ENCODE data around the gene CDC123.
"Not testable (repeated sequence)": the region's sequence is repeated elsewhere in the genome, so short reads cannot be mapped to it uniquely, and the experiment has no call there.

CDC123 gene

GRCh38 chr10:12165036-12165435 lies 31.0 kb upstream of the CDC123 start:
- Histone ChIP-seq H4K8ac (ENCODE audit: low read depth, low read length) (no peak overlapping the region), H3K79me1 (ENCODE audit: low read length) (no peaks in the 10 kb centered on the region), H2AFZ (ENCODE audit: insufficient read depth, low read length, poor library complexity) (no peak overlapping the region), H3K14ac (ENCODE audit: low read length) (no peak overlapping the region), H3K4me2 (ENCODE audit: low read length) (no peak overlapping the region), H3K9ac (ENCODE audit: low read length) (no peak overlapping the region), H3K4me1 (ENCODE audit: control insufficient read depth in 1 of 2, insufficient read depth in 2 of 2, low read length in 2 of 2) (peaks cover 0 to 4% of the 10 kb centered on the region in 2 experiments), H2BK5ac (ENCODE audit: low read depth, low read length, poor library complexity) (no peak overlapping the region), H3K27ac (ENCODE audit: low read depth, low read length) (no peak overlapping the region), H3K23ac (ENCODE audit: low read length) (no peak overlapping the region), H2BK12ac (ENCODE audit: low read length) (no peak overlapping the region), H4K91ac (ENCODE audit: low read depth, low read length) (no peak overlapping the region), H3K4ac (ENCODE audit: low read depth, low read length) (no peak overlapping the region), H3K27me3 (ENCODE audit: insufficient read depth, low read length) (no peaks in the 10 kb centered on the region), H3K18ac (ENCODE audit: low read length) (no peak overlapping the region), H2AK5ac (ENCODE audit: low read length) (no peak overlapping the region), H3K4me3 (ENCODE audit: low read depth, low read length) (no peak overlapping the region), H4K12ac (ENCODE audit: low read depth, low read length) (no peak overlapping the region), H3K9me3 (ENCODE audit: insufficient read depth, low read depth, low read length) (peaks cover 2% of the 10 kb centered on the region), H3K79me2 (ENCODE audit: control insufficient read depth, insufficient read depth, low read length, poor library complexity) (no peaks in the 10 kb centered on the region), H2BK120ac (ENCODE audit: insufficient read depth, low read length, poor library complexity) (no peak overlapping the region), H3K36me3 (ENCODE audit: control insufficient read depth in 1 of 2, insufficient read depth in 2 of 2, low read length in 2 of 2) (peaks cover 12 to 32% of the 10 kb centered on the region in 2 experiments)
- DNase-seq, result no peak
- WGBS (ENCODE audit: extremely low coverage, insufficient coverage, insufficient read length), result no CpG with 5 or more reads among the region's 3 CpGs

GRCh38 chr10:12165999-12166775 lies 29.8 kb upstream of the CDC123 start:
- Histone ChIP-seq H3K79me2 (ENCODE audit: control insufficient read depth, insufficient read depth, low read length, poor library complexity) (no peaks in the 10 kb centered on the region), H3K27ac (ENCODE audit: low read depth, low read length) (no peak overlapping the region), H3K9ac (ENCODE audit: low read length) (no peak overlapping the region), H4K91ac (ENCODE audit: low read depth, low read length) (no peak overlapping the region), H3K9me3 (ENCODE audit: insufficient read depth, low read depth, low read length) (peaks cover 2% of the 10 kb centered on the region), H3K4me3 (ENCODE audit: low read depth, low read length) (no peak overlapping the region), H2BK12ac (ENCODE audit: low read length) (no peak overlapping the region), H3K4me2 (ENCODE audit: low read length) (no peak overlapping the region), H3K4me1 (ENCODE audit: control insufficient read depth in 1 of 2, insufficient read depth in 2 of 2, low read length in 2 of 2) (peaks cover 0 to 4% of the 10 kb centered on the region in 2 experiments), H2AK5ac (ENCODE audit: low read length) (no peak overlapping the region), H2AFZ (ENCODE audit: insufficient read depth, low read length, poor library complexity) (no peak overlapping the region), H4K8ac (ENCODE audit: low read depth, low read length) (no peak overlapping the region), H2BK5ac (ENCODE audit: low read depth, low read length, poor library complexity) (no peak overlapping the region), H3K27me3 (ENCODE audit: insufficient read depth, low read length) (no peaks in the 10 kb centered on the region), H3K79me1 (ENCODE audit: low read length) (no peaks in the 10 kb centered on the region), H3K23ac (ENCODE audit: low read length) (no peak overlapping the region), H4K12ac (ENCODE audit: low read depth, low read length) (no peak overlapping the region), H3K36me3 (ENCODE audit: control insufficient read depth in 1 of 2, insufficient read depth in 2 of 2, low read length in 2 of 2) (peaks cover 10 to 38% of the 10 kb centered on the region in 2 experiments), H3K18ac (ENCODE audit: low read length) (no peak overlapping the region), H3K4ac (ENCODE audit: low read depth, low read length) (no peak overlapping the region), H3K14ac (ENCODE audit: low read length) (no peak overlapping the region), H2BK120ac (ENCODE audit: insufficient read depth, low read length, poor library complexity) (no peak overlapping the region)
- WGBS (ENCODE audit: extremely low coverage, insufficient coverage, insufficient read length), result no CpG with 5 or more reads among the region's 6 CpGs
- no peak for DNase-seq

GRCh38 chr10:12171512-12171911 lies 24.5 kb upstream of the CDC123 start:
- not testable (repeated sequence) for H3K23ac ChIP-seq (ENCODE audit: low read length); H3K27ac ChIP-seq (ENCODE audit: low read depth, low read length); H3K18ac ChIP-seq (ENCODE audit: low read length); H2BK12ac ChIP-seq (ENCODE audit: low read length); H2AFZ ChIP-seq (ENCODE audit: insufficient read depth, low read length, poor library complexity); H3K4me2 ChIP-seq (ENCODE audit: low read length); H2BK120ac ChIP-seq (ENCODE audit: insufficient read depth, low read length, poor library complexity); H3K79me2 ChIP-seq (ENCODE audit: control insufficient read depth, insufficient read depth, low read length, poor library complexity); H3K14ac ChIP-seq (ENCODE audit: low read length); H3K4me3 ChIP-seq (ENCODE audit: low read depth, low read length); H2BK5ac ChIP-seq (ENCODE audit: low read depth, low read length, poor library complexity); H4K8ac ChIP-seq (ENCODE audit: low read depth, low read length); DNase-seq; H3K4ac ChIP-seq (ENCODE audit: low read depth, low read length); H3K4me1 ChIP-seq (ENCODE audit: control insufficient read depth in 1 of 2, insufficient read depth in 2 of 2, low read length in 2 of 2); H2AK5ac ChIP-seq (ENCODE audit: low read length); H4K91ac ChIP-seq (ENCODE audit: low read depth, low read length); H3K27me3 ChIP-seq (ENCODE audit: insufficient read depth, low read length); H3K9ac ChIP-seq (ENCODE audit: low read length); H3K9me3 ChIP-seq (ENCODE audit: insufficient read depth, low read depth, low read length); H3K79me1 ChIP-seq (ENCODE audit: low read length); H4K12ac ChIP-seq (ENCODE audit: low read depth, low read length)
- H3K36me3 ChIP-seq (ENCODE audit: control insufficient read depth in 1 of 2, insufficient read depth in 2 of 2, low read length in 2 of 2), result peaks cover 28 to 51% of the 10 kb centered on the region in 2 experiments
- WGBS (ENCODE audit: extremely low coverage, insufficient coverage, insufficient read length), result no CpG with 5 or more reads among the region's 6 CpGs

GRCh38 chr10:12177642-12178041 lies 18.3 kb upstream of the CDC123 start:
- H3K14ac ChIP-seq (ENCODE audit: low read length), result no peak overlapping the region
- no peak overlapping the region for H4K12ac ChIP-seq (ENCODE audit: low read depth, low read length)
- H2AK5ac ChIP-seq (ENCODE audit: low read length), result no peak overlapping the region
- H2BK12ac ChIP-seq (ENCODE audit: low read length), result no peak overlapping the region
- no peak overlapping the region for H3K27ac ChIP-seq (ENCODE audit: low read depth, low read length)
- no peak overlapping the region for H2AFZ ChIP-seq (ENCODE audit: insufficient read depth, low read length, poor library complexity)
- H3K36me3 ChIP-seq (ENCODE audit: control insufficient read depth in 1 of 2, insufficient read depth in 2 of 2, low read length in 2 of 2), result peaks cover 33 to 43% of the 10 kb centered on the region in 2 experiments
- H3K4me1 ChIP-seq (ENCODE audit: control insufficient read depth in 1 of 2, insufficient read depth in 2 of 2, low read length in 2 of 2), result no peaks in the 10 kb centered on the region
- H4K8ac ChIP-seq (ENCODE audit: low read depth, low read length), result no peak overlapping the region
- H2BK120ac ChIP-seq (ENCODE audit: insufficient read depth, low read length, poor library complexity), result no peak overlapping the region
- no peak overlapping the region for H4K91ac ChIP-seq (ENCODE audit: low read depth, low read length)
- no peak overlapping the region for H2BK5ac ChIP-seq (ENCODE audit: low read depth, low read length, poor library complexity)
- H3K4ac ChIP-seq (ENCODE audit: low read depth, low read length), result no peak overlapping the region
- no peak overlapping the region for H3K9ac ChIP-seq (ENCODE audit: low read length)
- H3K23ac ChIP-seq (ENCODE audit: low read length), result no peak overlapping the region
- H3K79me1 ChIP-seq (ENCODE audit: low read length), result no peaks in the 10 kb centered on the region
- no peak overlapping the region for H3K4me2 ChIP-seq (ENCODE audit: low read length)
- H3K18ac ChIP-seq (ENCODE audit: low read length), result no peak overlapping the region
- no CpG with 5 or more reads among the region's 9 CpGs for WGBS (ENCODE audit: extremely low coverage, insufficient coverage, insufficient read length)
- H3K9me3 ChIP-seq (ENCODE audit: insufficient read depth, low read depth, low read length), result peaks cover under 1% of the 10 kb centered on the region
- no peak overlapping the region for H3K4me3 ChIP-seq (ENCODE audit: low read depth, low read length)
- DNase-seq, result no peak
- no peaks in the 10 kb centered on the region for H3K27me3 ChIP-seq (ENCODE audit: insufficient read depth, low read length)
- H3K79me2 ChIP-seq (ENCODE audit: control insufficient read depth, insufficient read depth, low read length, poor library complexity), result no peaks in the 10 kb centered on the region
